ENCODE results near the gene PHACTR2. TPM values are rescaled to one million over a fixed set of nuclear protein-coding genes. Genes with fewer than 3 reads are reported as not detected.

The PHACTR2 gene
- 10 to 100 TPM; 27.6 to 35.1 TPM for total RNA-seq

DNA sequence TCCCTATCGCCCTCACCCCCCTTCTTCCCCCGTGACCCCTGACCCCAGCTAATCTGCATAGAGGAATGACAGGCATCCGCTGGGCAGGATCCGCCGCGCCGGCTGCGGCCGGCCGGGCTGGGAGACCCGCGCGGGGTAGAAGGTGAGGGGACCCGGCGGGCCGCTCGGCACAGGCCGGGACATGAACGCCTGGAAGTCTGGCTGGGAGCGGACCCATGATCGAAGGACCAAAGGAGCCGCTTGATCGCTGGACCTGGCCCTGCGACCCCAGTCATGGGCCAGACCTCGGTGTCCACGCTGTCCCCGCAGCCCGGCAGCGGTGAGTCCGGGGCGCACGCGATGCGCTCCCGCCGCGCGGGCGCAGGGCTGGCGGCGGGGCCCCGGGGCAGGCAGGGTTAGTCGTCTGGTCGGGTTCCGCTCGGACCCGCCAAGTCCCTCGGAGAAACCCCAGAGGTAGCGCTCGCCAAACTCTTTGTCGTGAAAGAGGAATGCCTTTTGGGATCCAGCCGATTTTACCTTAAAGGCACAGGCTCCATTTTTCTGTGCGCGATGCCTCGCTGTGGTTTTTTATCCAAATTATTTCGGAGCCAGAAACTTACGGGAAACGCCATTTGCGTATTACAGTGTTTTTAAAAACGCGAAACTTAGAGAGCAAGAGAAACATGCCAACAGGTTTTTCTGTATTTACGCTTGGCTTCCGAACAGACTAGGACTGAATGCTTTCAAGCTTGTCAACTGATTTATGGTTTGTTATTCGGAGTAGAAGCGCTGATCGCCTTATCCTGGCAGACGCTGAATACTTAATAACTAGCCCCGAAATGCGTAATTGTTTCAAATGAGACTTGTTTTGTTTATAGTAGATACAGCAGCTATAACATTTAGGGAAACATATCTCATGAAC is at the start of gene PHACTR2:
TSS of gene PHACTR2 (plus strand) at position 75 of the 901 bp plus-strand sequence. CDS start at position 274, 199 bp downstream.

DNA sequence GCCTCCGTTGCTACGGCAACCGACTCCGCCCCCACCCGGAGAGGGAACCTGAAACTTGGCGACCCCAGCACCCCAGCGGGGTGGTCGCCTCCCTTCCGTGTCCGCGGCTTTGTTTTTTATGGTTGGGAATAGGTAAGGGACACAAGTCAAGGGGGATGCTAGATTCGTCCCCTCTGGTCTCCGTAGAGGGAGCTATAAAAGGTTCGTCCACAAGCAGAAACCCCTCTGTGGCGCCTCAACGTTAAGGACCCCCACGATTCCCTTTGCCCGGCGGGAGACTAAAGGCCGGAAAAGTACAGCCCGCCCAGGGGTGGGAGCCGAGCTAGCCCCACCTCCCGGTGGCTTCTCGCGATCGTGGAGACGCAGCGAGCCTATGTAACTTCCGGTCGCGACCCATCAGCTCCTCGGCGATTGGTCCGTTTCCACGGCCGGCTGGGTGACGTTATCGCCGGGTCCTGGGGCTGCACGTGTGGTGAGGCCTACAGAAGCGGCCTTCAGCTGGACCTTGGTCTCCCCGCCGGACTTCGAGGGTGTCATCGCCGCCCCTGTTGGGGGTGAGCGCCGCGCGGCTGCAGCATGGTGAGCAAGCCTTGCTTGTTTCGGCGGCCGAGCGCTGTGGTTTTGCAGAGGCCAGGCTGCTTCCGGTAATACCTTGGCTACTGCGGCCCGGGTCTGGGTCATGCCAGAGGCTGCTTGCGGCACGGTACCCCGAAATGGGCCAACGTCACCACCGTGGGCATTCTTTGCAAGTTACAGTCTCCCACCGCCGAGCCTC is 165.3 kb downstream of the PHACTR2 start, which contains the start of gene LTV1:
TSS of gene LTV1 (plus strand) at position 437 of the 775 bp plus-strand sequence. CDS start at position 577, 140 bp downstream.

DNA sequence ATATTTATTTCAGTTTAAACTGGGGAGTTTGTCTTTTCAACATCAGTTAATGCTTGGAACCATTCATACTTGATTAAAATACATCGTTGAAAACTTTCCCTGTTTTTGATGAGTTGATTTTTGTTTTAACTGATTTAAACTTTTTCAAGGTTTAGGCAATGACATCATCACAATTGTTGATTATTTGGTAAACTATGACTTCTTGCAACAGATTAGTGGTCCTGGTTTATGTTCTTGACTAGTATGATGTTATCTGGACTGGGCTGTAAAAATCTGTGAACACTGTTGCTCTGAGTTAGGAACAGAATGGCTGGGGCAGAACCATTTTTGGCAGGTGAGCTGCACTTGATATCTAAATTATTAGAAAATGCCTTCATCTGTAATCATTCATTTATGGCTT is 186.5 kb downstream of the PHACTR2 start, which contains the start of gene ZC2HC1B:
TSS of gene ZC2HC1B (plus strand) at position 241 of the 400 bp plus-strand sequence. CDS start at position 307, 66 bp downstream.

Other genes starting within 250 kb of the PHACTR2 start
- gene ADAT2, start 227.3 kb upstream of the PHACTR2 start, total RNA-seq: 10 to 100 TPM; 22.9 to 29.5 TPM
- 10 to 100 TPM; 16.3 to 17.5 TPM for gene PEX3, start 227.2 kb upstream of the PHACTR2 start, total RNA-seq
- gene FUCA2, start 166.2 kb upstream of the PHACTR2 start, total RNA-seq: 10 to 100 TPM; 13.6 to 15.3 TPM
- gene LTV1, start 165.4 kb downstream of the PHACTR2 start, total RNA-seq: 10 to 100 TPM; 21.1 to 22.3 TPM
- gene ZC2HC1B, start 186.5 kb downstream of the PHACTR2 start, total RNA-seq: not detected

Data from activated naive CD4-positive, alpha-beta T cell treated with anti-CD3 and anti-CD28 coated beads, Interleukin-2, amount 10 ng/mL, durations not matched to agents 5 hours and 36 hours (primary cell).